K562 (cell line): Measurements from ENCODE around the gene NBEAL1.
"Not testable (repeated sequence)": the region's sequence is repeated elsewhere in the genome, so short reads cannot be mapped to it uniquely, and the experiment has no call there.

Experiments used
- ADNP ChIP-seq: fragments of 200-800 bp; sonication (Bioruptor generic); IDR thresholded peaks from 2 replicates; pipeline ENCODE4 v1.6.1; 2016; ENCODE audit warnings: missing genetic modification characterization, missing compliant biosample characterization
- ELK1 ChIP-seq: sonication (generic); formaldehyde crosslinking; IDR thresholded peaks from 2 replicates; pipeline ENCODE4 v1.8.1; 2022; ENCODE audit warnings: missing genetic modification reagents
- FOXP1 ChIP-seq: sonication (generic); formaldehyde crosslinking; IDR thresholded peaks from 2 replicates; pipeline ENCODE4 v1.8.0; 2022; ENCODE audit warnings: mild to moderate bottlenecking, missing genetic modification reagents
- IRF9 ChIP-seq: fragments of 450-650 bp; IDR thresholded peaks from 2 replicates; pipeline ENCODE4 v1.6.1; 2016; ENCODE audit warnings: missing biosample characterization, missing genetic modification characterization
- MAZ ChIP-seq, 2 experiments: fragments of 450-650 bp in 1 of 2; sonication (generic) in 1 of 2; formaldehyde crosslinking; IDR thresholded peaks in 1 of 2; conservative IDR thresholded peaks in 1 of 2; 2 replicates each; pipeline versions ENCODE4 v1.4.0 to v1.5.0; 2020; ENCODE audit warnings: mild to moderate bottlenecking in 1 of 2, missing genetic modification reagents in 1 of 2
- NFYB ChIP-seq: IDR thresholded peaks from 2 replicates; pipeline ENCODE4 v1.6.1; 2011; ENCODE audit warnings: mild to moderate bottlenecking, moderate library complexity; ENCODE audit not compliant: insufficient read length; ENCODE audit errors: extremely low read depth
- SNRNP70 ChIP-seq: fragments of 200-400 bp; formaldehyde crosslinking; optimal IDR thresholded peaks from 2 replicates; pipeline ENCODE3; 2017; ENCODE audit warnings: low read depth, low read length
- ZBTB26 ChIP-seq: fragments of 450-650 bp; formaldehyde crosslinking; IDR thresholded peaks from 2 replicates; pipeline ENCODE4 v1.4.0; 2022; ENCODE audit warnings: missing genetic modification characterization
- ZNF512 ChIP-seq: IDR thresholded peaks from 2 replicates; pipeline ENCODE4 v1.6.1; 2016; ENCODE audit warnings: missing genetic modification characterization, missing compliant biosample characterization
- TF ChIP-seq, protein P1 (sequence below), 3 experiments: IDR thresholded peaks in 2 of 3; conservative IDR thresholded peaks in 1 of 3; 2 replicates each; pipeline ENCODE4 v1.5.1; 2011 to 2012; ENCODE audit warnings: low read length in 3 of 3, mild to moderate bottlenecking in 3 of 3, control low read depth in 2 of 3, improper control_type of control experiment in 1 of 3, inconsistent platforms in 1 of 3, low read depth in 1 of 3, mixed read lengths in 1 of 3, moderate library complexity in 1 of 3; ENCODE audit not compliant: insufficient read depth in 2 of 3
- TF ChIP-seq, protein P2 (sequence below): fragments of 450-650 bp; formaldehyde crosslinking; IDR thresholded peaks from 2 replicates; pipeline ENCODE4 v1.4.0; 2022; ENCODE audit warnings: mild to moderate bottlenecking, moderate library complexity

DNA sequence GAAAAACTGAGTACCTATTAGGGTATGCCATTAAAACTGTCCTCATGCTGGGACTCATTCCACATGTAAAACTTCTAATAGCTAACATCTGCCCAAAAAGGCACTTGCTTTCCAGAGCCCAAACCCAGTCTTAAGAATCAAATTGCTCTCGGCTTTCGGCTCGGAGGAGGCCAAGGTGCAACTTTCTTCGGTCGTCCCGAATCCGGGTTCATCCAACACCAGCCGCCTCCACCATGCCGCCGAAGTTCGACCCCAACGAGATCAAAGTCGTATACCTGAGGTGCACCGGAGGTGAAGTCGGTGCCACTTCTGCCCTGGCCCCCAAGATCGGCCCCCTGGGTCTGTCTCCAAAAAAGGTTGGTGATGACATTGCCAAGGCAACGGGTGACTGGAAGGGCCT lies 175.9 kb downstream of the NBEAL1 start:
- not testable (repeated sequence) for TF ChIP-seq FOXP1 (CRISPR knock-in tag); NFYB; SNRNP70; MAZ (CRISPR knock-in tag; conservative IDR thresholded peaks at IDR 0.05 in 1 of 2, IDR thresholded peaks at IDR 0.05 in 1 of 2); ZBTB26; ZNF512 (tag); IRF9 (tag); ELK1 (CRISPR knock-in tag); ADNP (tag)
- TF ChIP-seq, protein P1, sequence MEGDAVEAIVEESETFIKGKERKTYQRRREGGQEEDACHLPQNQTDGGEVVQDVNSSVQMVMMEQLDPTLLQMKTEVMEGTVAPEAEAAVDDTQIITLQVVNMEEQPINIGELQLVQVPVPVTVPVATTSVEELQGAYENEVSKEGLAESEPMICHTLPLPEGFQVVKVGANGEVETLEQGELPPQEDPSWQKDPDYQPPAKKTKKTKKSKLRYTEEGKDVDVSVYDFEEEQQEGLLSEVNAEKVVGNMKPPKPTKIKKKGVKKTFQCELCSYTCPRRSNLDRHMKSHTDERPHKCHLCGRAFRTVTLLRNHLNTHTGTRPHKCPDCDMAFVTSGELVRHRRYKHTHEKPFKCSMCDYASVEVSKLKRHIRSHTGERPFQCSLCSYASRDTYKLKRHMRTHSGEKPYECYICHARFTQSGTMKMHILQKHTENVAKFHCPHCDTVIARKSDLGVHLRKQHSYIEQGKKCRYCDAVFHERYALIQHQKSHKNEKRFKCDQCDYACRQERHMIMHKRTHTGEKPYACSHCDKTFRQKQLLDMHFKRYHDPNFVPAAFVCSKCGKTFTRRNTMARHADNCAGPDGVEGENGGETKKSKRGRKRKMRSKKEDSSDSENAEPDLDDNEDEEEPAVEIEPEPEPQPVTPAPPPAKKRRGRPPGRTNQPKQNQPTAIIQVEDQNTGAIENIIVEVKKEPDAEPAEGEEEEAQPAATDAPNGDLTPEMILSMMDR (IDR thresholded peaks at IDR 0.05 in 2 of 3, conservative IDR thresholded peaks at IDR 0.05 in 1 of 3; ENCODE audit: insufficient read depth in 2 of 3, low read depth in 1 of 3, low read length in 3 of 3) = not testable (repeated sequence)
- TF ChIP-seq, protein P2, sequence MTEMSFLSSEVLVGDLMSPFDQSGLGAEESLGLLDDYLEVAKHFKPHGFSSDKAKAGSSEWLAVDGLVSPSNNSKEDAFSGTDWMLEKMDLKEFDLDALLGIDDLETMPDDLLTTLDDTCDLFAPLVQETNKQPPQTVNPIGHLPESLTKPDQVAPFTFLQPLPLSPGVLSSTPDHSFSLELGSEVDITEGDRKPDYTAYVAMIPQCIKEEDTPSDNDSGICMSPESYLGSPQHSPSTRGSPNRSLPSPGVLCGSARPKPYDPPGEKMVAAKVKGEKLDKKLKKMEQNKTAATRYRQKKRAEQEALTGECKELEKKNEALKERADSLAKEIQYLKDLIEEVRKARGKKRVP (CRISPR knock-in tag) = not testable (repeated sequence)
